Measurements from ENCODE around the gene CTNNAL1.

CTNNAL1 gene

DNA sequence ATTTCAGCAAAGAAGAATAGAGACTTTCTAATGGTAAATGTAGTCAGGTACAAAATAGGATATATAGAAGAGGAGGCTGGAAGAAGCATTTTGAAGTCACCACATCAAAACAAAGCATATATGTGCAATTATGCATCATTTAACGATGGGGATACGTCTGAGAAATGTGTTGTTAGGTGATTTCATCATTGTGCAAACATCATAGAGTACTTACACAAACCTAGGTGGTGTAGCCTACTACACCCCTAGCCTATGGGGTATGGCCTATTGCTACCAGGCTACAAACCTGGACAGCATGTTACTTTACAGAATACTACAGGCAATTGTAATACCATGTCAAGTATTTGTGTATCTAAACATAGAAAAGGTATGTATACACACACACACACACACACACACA is 107.8 kb downstream of the CTNNAL1 start:
- Histone ChIP-seq H2AFZ (ENCODE audit: low read length) (no peak overlapping the region), H4K20me1 (ENCODE audit: insufficient read depth, low read length) (no peaks in the 10 kb centered on the region), H3K27me3 (ENCODE audit: insufficient read depth, low read length) (no peaks in the 10 kb centered on the region), H3K9me3 (ENCODE audit: low read length) (no peaks in the 10 kb centered on the region), H3K79me2 (ENCODE audit: insufficient read depth, low read length) (no peaks in the 10 kb centered on the region), H3K4me3 (ENCODE audit: low read depth, low read length, poor library complexity, severe bottlenecking) (no peak overlapping the region), H3K27ac (ENCODE audit: low read depth, low read length, poor library complexity, severe bottlenecking) (no peak overlapping the region), H3K4me2 (ENCODE audit: low read length) (no peak overlapping the region), H3K4me1 (ENCODE audit: insufficient read depth, low read length, severe bottlenecking) (no peaks in the 10 kb centered on the region), H3K9me2 (ENCODE audit: low read depth, low read length) (no peaks in the 10 kb centered on the region), H3K36me3 (ENCODE audit: insufficient read depth, low read length) (peaks cover 93% of the 10 kb centered on the region), H3K9ac (ENCODE audit: low read length) (no peak overlapping the region), H3F3A (ENCODE audit: insufficient read depth, low read length) (no peaks in the 10 kb centered on the region)
- TF ChIP-seq CTCF (IDR thresholded peaks at IDR 0.05; ENCODE audit: low read length) (no peak), EZH2 (IDR thresholded peaks at IDR 0.05; ENCODE audit: borderline replicate concordance, low read length) (no peak)

GRCh38 chr9:108904161-108904560 is 109.1 kb downstream of the CTNNAL1 start:
- peaks cover 94% of the 10 kb centered on the region for H3K36me3 ChIP-seq (ENCODE audit: insufficient read depth, low read length)
- H3K9me3 ChIP-seq (ENCODE audit: low read length) = no peaks in the 10 kb centered on the region

GRCh38 chr9:108903420-108904103 is 109.7 kb downstream of the CTNNAL1 start:
- H3F3A ChIP-seq (ENCODE audit: insufficient read depth, low read length) = no peaks in the 10 kb centered on the region
- H2AFZ ChIP-seq (ENCODE audit: low read length) = no peak overlapping the region
- no peak overlapping the region for H3K4me2 ChIP-seq (ENCODE audit: low read length)
- H3K9ac ChIP-seq (ENCODE audit: low read length) = no peak overlapping the region
- H3K9me2 ChIP-seq (ENCODE audit: low read depth, low read length) = no peaks in the 10 kb centered on the region
- no peaks in the 10 kb centered on the region for H4K20me1 ChIP-seq (ENCODE audit: insufficient read depth, low read length)
- TF ChIP-seq CTCF (IDR thresholded peaks at IDR 0.05; ENCODE audit: low read length) (no peak), EZH2 (IDR thresholded peaks at IDR 0.05; ENCODE audit: borderline replicate concordance, low read length) (no peak)
- H3K9me3 ChIP-seq (ENCODE audit: low read length) = no peaks in the 10 kb centered on the region
- H3K4me3 ChIP-seq (ENCODE audit: low read depth, low read length, poor library complexity, severe bottlenecking) = no peak overlapping the region
- H3K79me2 ChIP-seq (ENCODE audit: insufficient read depth, low read length) = no peaks in the 10 kb centered on the region
- H3K27ac ChIP-seq (ENCODE audit: low read depth, low read length, poor library complexity, severe bottlenecking) = no peak overlapping the region
- H3K4me1 ChIP-seq (ENCODE audit: insufficient read depth, low read length, severe bottlenecking) = no peaks in the 10 kb centered on the region
- H3K36me3 ChIP-seq (ENCODE audit: insufficient read depth, low read length) = peaks cover 92% of the 10 kb centered on the region
- no peaks in the 10 kb centered on the region for H3K27me3 ChIP-seq (ENCODE audit: insufficient read depth, low read length)

More at GRCh38 chr9:108904161-108904560, 109.1 kb downstream of the CTNNAL1 start:
- Histone ChIP-seq H3K9me2 (ENCODE audit: low read depth, low read length) (no peaks in the 10 kb centered on the region), H3F3A (ENCODE audit: insufficient read depth, low read length) (no peaks in the 10 kb centered on the region), H3K27ac (ENCODE audit: low read depth, low read length, poor library complexity, severe bottlenecking) (no peak overlapping the region), H4K20me1 (ENCODE audit: insufficient read depth, low read length) (no peaks in the 10 kb centered on the region), H3K27me3 (ENCODE audit: insufficient read depth, low read length) (no peaks in the 10 kb centered on the region), H3K4me2 (ENCODE audit: low read length) (no peak overlapping the region), H3K4me1 (ENCODE audit: insufficient read depth, low read length, severe bottlenecking) (no peaks in the 10 kb centered on the region), H2AFZ (ENCODE audit: low read length) (no peak overlapping the region), H3K9ac (ENCODE audit: low read length) (no peak overlapping the region), H3K79me2 (ENCODE audit: insufficient read depth, low read length) (no peaks in the 10 kb centered on the region), H3K4me3 (ENCODE audit: low read depth, low read length, poor library complexity, severe bottlenecking) (no peak overlapping the region)
- TF ChIP-seq CTCF (IDR thresholded peaks at IDR 0.05; ENCODE audit: low read length) = no peak
- no peak for TF ChIP-seq EZH2 (IDR thresholded peaks at IDR 0.05; ENCODE audit: borderline replicate concordance, low read length)

Data from OCI-LY1 (cell line).